GM12878 (cell line): ENCODE data around the gene GARRE1. TPM values are rescaled to one million over a fixed set of nuclear protein-coding genes. Genes with fewer than 3 reads are reported as not detected.

Experiments
- ATAC-seq: fragments of 200-7000 bp; cut with Tn5 transposase; 3 replicates; pipeline ENCODE4 v1.9.1; 2020; ENCODE audit warnings: mild to moderate bottlenecking, moderate library complexity
- BruUV-seq: library from RNA; stranded (reverse); fragments of 400-500 nt; replicated peaks from 2 replicates; lab custom pipeline; 2021; lab: Mats Ljungman, UMichigan
- CTCF ChIA-PET: fragments of 300-600 bp; sonication (Branson Sonifier 250); formaldehyde crosslinking; extraction: SDS; loops from one replicate; lab custom pipeline; 2021; ENCODE audit warnings: inconsistent platforms; lab: Yijun Ruan, JAX
- POLR2A ChIA-PET: fragments of 350-600 bp; formaldehyde crosslinking; extraction: SDS; loops from one replicate; lab custom pipeline; 2021; ENCODE audit warnings: inconsistent platforms; lab: Charles Lee
- RAD21 ChIA-PET: fragments of 300-600 bp; sonication (Branson Sonifier 250); formaldehyde crosslinking; loops from one replicate; lab custom pipeline; 2023; ENCODE audit warnings: antibody characterized with exemption; ENCODE audit not compliant: unreplicated experiment; lab: Charles Lee
- SMC1A ChIA-PET: fragments of 300-600 bp; sonication (Branson Sonifier 250); formaldehyde crosslinking; loops from one replicate; lab custom pipeline; 2023; ENCODE audit not compliant: unreplicated experiment, uncharacterized antibody; lab: Charles Lee
- DNase-seq: peaks from one replicate; pipeline ENCODE4 v3.0.0-alpha.2; 2011; ENCODE audit warnings: low read depth, low spot score
- FAIRE-seq: peaks from 3 replicates; lab custom pipeline; 2011; peaks lifted over from hg19 to GRCh38; lab: Jason Lieb, UNC
- H2AFZ ChIP-seq: 2 replicates; pipeline ENCODE4 v1.6.0; 2011; ENCODE audit warnings: low read depth, low read length, control low read depth; ENCODE audit not compliant: control insufficient read depth
- H3K27ac ChIP-seq: 2 replicates; pipeline ENCODE4 v1.5.1; 2011; ENCODE audit warnings: control low read depth; ENCODE audit not compliant: control insufficient read depth, insufficient read depth
- H3K27me3 ChIP-seq, 2 experiments: replicated peaks in 1 of 2; 2 replicates each; pipeline versions ENCODE4 v1.6.0 to v1.6.1; 2011; ENCODE audit warnings: low read length in 1 of 2; ENCODE audit not compliant: control insufficient read depth in 2 of 2, insufficient read depth in 2 of 2
- H3K36me3 ChIP-seq, 2 experiments: 2 replicates each; pipeline ENCODE4 v1.5.1; 2011; ENCODE audit warnings: low read length in 1 of 2; ENCODE audit not compliant: control insufficient read depth in 2 of 2, insufficient read depth in 2 of 2
- H3K4me1 ChIP-seq: 2 replicates; pipeline ENCODE4 v1.6.1; 2011; ENCODE audit warnings: mild to moderate bottlenecking, low read length, moderate library complexity, mixed read lengths; ENCODE audit not compliant: control insufficient read depth, insufficient read depth
- H3K4me2 ChIP-seq: 2 replicates; pipeline ENCODE4 v1.6.0; 2011; ENCODE audit warnings: control low read depth; ENCODE audit not compliant: control insufficient read depth, insufficient read depth
- H3K4me3 ChIP-seq: fragments of 200-600 bp; sonication (generic); 2 replicates; pipeline ENCODE4 v1.5.1; 2016
- H3K79me2 ChIP-seq: 2 replicates; pipeline ENCODE4 v1.6.0; 2011; ENCODE audit warnings: low read length; ENCODE audit not compliant: control insufficient read depth, insufficient read depth
- H3K9ac ChIP-seq: 2 replicates; pipeline ENCODE4 v1.8.0; 2011; ENCODE audit warnings: low read length, control low read depth, mixed read lengths; ENCODE audit not compliant: control insufficient read depth, insufficient read depth
- H3K9me3 ChIP-seq: replicated peaks from 3 replicates; pipeline ENCODE4 v1.5.1; 2011; ENCODE audit warnings: mild to moderate bottlenecking, low read length; ENCODE audit not compliant: control insufficient read depth, insufficient read depth
- H4K20me1 ChIP-seq: 2 replicates; pipeline ENCODE4 v1.6.0; 2011; ENCODE audit not compliant: control insufficient read depth, insufficient read depth
- ATF7 ChIP-seq: fragments of 450-650 bp; IDR thresholded peaks from 2 replicates; pipeline ENCODE4 v1.6.1; 2016; ENCODE audit warnings: low read depth, mild to moderate bottlenecking
- FOXK2 ChIP-seq: fragments of 450-650 bp; IDR thresholded peaks from 2 replicates; pipeline ENCODE4 v1.6.1; 2017; ENCODE audit warnings: mild to moderate bottlenecking, moderate library complexity
- GATAD2B ChIP-seq: fragments of 450-650 bp; conservative IDR thresholded peaks from 2 replicates; pipeline ENCODE4 v1.6.1; 2017; ENCODE audit warnings: low read depth, mild to moderate bottlenecking, moderate library complexity
- MEF2A ChIP-seq: IDR thresholded peaks from 2 replicates; pipeline ENCODE4 v1.6.1; 2011; ENCODE audit warnings: low read depth, mild to moderate bottlenecking, low read length, moderate library complexity; ENCODE audit not compliant: insufficient read depth
- MEF2B ChIP-seq: fragments of 450-650 bp; IDR thresholded peaks from 2 replicates; pipeline ENCODE4 v1.6.1; 2018; ENCODE audit warnings: mild to moderate bottlenecking, moderate library complexity; ENCODE audit not compliant: partially characterized antibody, poor library complexity, severe bottlenecking
- MTA3 ChIP-seq: IDR thresholded peaks from 2 replicates; pipeline ENCODE4 v1.6.1; 2012; ENCODE audit warnings: low read length, inconsistent platforms, borderline replicate concordance
- MYB ChIP-seq: fragments of 150-350 bp; IDR thresholded peaks from 2 replicates; pipeline ENCODE4 v1.6.1; 2014; ENCODE audit warnings: mild to moderate bottlenecking, low read depth, low read length, borderline replicate concordance
- MYC ChIP-seq: IDR thresholded peaks from 2 replicates; pipeline ENCODE4 v1.6.1; 2011; ENCODE audit warnings: mild to moderate bottlenecking, low read length, moderate library complexity, inconsistent platforms; ENCODE audit not compliant: insufficient read depth, insufficient replicate concordance, insufficient read length, severe bottlenecking
- NFIC ChIP-seq: IDR thresholded peaks from 2 replicates; pipeline ENCODE4 v1.6.1; 2012; ENCODE audit warnings: low read depth, mild to moderate bottlenecking, inconsistent platforms, low read length, moderate library complexity
- NFXL1 ChIP-seq: fragments of 450-650 bp; IDR thresholded peaks from 2 replicates; pipeline ENCODE4 v1.6.1; 2017; ENCODE audit warnings: antibody characterized with exemption, mild to moderate bottlenecking, borderline replicate concordance
- PML ChIP-seq: IDR thresholded peaks from 2 replicates; pipeline ENCODE4 v1.6.1; 2012; ENCODE audit warnings: low read length, inconsistent platforms
- RAD51 ChIP-seq: fragments of 450-650 bp; IDR thresholded peaks from 2 replicates; pipeline ENCODE4 v1.6.1; 2016; ENCODE audit warnings: moderate library complexity, mild to moderate bottlenecking, inconsistent platforms
- SMAD5 ChIP-seq: IDR thresholded peaks from 2 replicates; pipeline ENCODE4 v1.6.1; 2016; ENCODE audit warnings: antibody characterized with exemption, low read depth
- TARDBP ChIP-seq: IDR thresholded peaks from 2 replicates; pipeline ENCODE4 v1.6.1; 2016; ENCODE audit warnings: borderline replicate concordance
- ZBED1 ChIP-seq: IDR thresholded peaks from 2 replicates; pipeline ENCODE4 v1.6.1; 2016; ENCODE audit warnings: borderline replicate concordance
- WGBS: methylation state at CpG from one replicate; pipeline ENCODE4 v1.1.6; 2016; ENCODE audit warnings: low lambda C conversion rate; ENCODE audit not compliant: insufficient replicate concordance, insufficient coverage; ENCODE audit errors: missing lambda C conversion rate; 5-methylcytosine and 5-hydroxymethylcytosine counted together
- in situ Hi-C: fragments of 300-500 bp; cut with MboI; formaldehyde crosslinking; loops from 9 replicates; pipeline ENCODE4 v1.14.3; 2018; ENCODE audit warnings: mixed read lengths
- intact Hi-C: fragments of 100-400 bp; cut with micrococcal nuclease; formaldehyde crosslinking; loops from one replicate; pipeline ENCODE4 v1.14.2; 2022; ENCODE audit not compliant: unreplicated experiment
- polyA plus RNA-seq, 11 experiments: library from polyadenylated mRNA; depleted of rRNA in 4 of 11; unstranded in 6 of 11; stranded (reverse) in 5 of 11; fragments of >200 nt; fragmentation: Nextera tagmentation in 4 of 11; fragmentation: Illumina TruSeq in 1 of 11; extraction: Ambion mirVana in 4 of 11; extraction: Trizol in 1 of 11; gene quantifications; 1 replicate in 1 of 11; 2 replicates in 10 of 11; pipeline versions ENCODE4 v1.2.1 to v1.2.3, GENCODE V29; 2011 to 2016; ENCODE audit warnings: inconsistent platforms in 2 of 11, missing spikeins in 2 of 11, low read depth in 1 of 11
- total RNA-seq, 4 experiments: library from RNA; depleted of rRNA in 3 of 4; stranded (reverse); fragments of >200 nt in 3 of 4; fragmentation: Illumina TruSeq in 1 of 4; extraction: Trizol in 1 of 4; gene quantifications; 2 replicates each; pipeline versions ENCODE4 v1.2.1 to v1.2.3, GENCODE V29; 2013 to 2021
- TF ChIP-seq, protein P1 (sequence below): fragments of 450-650 bp; IDR thresholded peaks from 2 replicates; pipeline ENCODE4 v1.6.1; 2016; ENCODE audit warnings: mild to moderate bottlenecking
- TF ChIP-seq, protein P2 (sequence below): IDR thresholded peaks from 2 replicates; pipeline ENCODE4 v1.6.1; 2011; ENCODE audit warnings: mild to moderate bottlenecking, low read depth, low read length, moderate library complexity; ENCODE audit not compliant: insufficient replicate concordance

The GARRE1 gene
- total and polyA plus RNA-seq, 10 of the 15 experiments (the other 5 are each of a cell fraction or from before 2014, with no cell fraction given), result 1.1 to 9.4 (median 5.1) TPM

DNA sequence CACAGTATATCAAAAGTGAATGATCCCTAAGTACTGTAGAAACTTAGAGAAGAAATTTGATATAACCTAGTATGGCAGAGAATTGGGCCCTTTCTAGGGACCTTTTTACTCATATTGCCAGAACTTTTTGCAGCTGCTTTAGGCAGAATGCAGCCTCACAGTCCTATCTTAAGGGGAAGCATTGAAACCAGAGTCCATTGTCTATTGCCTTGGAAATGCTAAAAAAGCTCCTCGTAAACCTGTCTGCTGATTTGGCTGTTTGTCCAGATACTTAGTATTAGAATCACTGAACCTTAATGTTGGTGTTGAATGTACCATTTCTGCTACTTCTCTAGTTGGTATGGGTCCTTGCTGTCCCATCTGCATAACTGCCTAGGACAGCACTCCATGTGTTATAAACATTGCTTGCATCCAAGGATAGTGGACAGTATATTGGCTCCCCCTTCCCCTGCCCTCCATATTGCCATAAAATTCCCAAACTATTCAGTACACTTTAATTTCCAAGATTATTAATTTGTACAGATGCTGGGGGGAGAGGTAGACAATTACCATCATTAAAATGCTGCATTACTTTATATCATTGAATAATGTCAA is 46.0 kb upstream of the GARRE1 start (continued):
- TF ChIP-seq, protein P1, sequence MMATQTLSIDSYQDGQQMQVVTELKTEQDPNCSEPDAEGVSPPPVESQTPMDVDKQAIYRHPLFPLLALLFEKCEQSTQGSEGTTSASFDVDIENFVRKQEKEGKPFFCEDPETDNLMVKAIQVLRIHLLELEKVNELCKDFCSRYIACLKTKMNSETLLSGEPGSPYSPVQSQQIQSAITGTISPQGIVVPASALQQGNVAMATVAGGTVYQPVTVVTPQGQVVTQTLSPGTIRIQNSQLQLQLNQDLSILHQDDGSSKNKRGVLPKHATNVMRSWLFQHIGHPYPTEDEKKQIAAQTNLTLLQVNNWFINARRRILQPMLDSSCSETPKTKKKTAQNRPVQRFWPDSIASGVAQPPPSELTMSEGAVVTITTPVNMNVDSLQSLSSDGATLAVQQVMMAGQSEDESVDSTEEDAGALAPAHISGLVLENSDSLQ, result no peak
- TF ChIP-seq MTA3, result no peak
- no peak for TF ChIP-seq TARDBP
- TF ChIP-seq PML, result no peak
- TF ChIP-seq ATF7, result no peak
- TF ChIP-seq MYC, result no peak
- TF ChIP-seq GATAD2B, result no peak
- no peak for TF ChIP-seq RAD51

DNA sequence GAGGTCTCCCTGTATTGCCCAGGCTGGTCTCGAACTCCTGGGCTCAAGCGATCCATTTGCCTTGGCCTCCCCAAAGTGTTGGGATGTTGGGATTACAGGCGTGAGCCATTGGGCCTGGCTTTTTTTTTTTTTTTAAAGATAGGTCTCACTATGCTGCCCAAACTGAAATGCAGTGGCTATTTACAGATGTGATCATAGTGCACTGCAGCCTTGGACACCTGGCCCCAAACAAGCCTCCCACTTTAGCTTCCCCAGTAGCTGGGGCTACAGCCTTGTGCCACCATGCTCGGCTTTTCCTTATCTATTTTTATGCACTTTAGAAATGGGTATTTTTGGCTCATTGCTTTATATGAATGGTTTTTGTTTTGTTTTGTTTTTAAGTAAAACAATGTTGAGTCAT is 44.6 kb upstream of the GARRE1 start:
- POLR2A ChIA-PET, result interaction anchor here (1.3 kb wide), 1 partner anchor 9 kb away, joined by 5 read pairs; no protein-coding TSS in a partner anchor
- CTCF ChIA-PET, result interaction anchor here (0.9 to 1.5 kb wide), 7 partner anchors 8 to 127 kb away, joined by 3 to 6 read pairs (median 3); no protein-coding TSS in a partner anchor
- peaks cover 2 to 21% of the 10 kb centered on the region in 2 experiments for H3K36me3 ChIP-seq

More for the DNA sequence above, 44.6 kb upstream of the GARRE1 start:
- intact Hi-C loops (no loop called here), in situ Hi-C loops (no loop called here)
- H3K27ac ChIP-seq, result no peak overlapping the region
- no peak for TF ChIP-seq NFXL1
- no peak for TF ChIP-seq SMAD5
- peak; percentile 31 for TF ChIP-seq MEF2B
- no peak for TF ChIP-seq FOXK2
- TF ChIP-seq NFIC, result peak; percentile 22; the same call in 1 of the 2 replicates
- no peak for TF ChIP-seq MYB
- TF ChIP-seq MEF2A, result peak; percentile 61; the same call in 1 of the 2 replicates
- TF ChIP-seq, protein P2, sequence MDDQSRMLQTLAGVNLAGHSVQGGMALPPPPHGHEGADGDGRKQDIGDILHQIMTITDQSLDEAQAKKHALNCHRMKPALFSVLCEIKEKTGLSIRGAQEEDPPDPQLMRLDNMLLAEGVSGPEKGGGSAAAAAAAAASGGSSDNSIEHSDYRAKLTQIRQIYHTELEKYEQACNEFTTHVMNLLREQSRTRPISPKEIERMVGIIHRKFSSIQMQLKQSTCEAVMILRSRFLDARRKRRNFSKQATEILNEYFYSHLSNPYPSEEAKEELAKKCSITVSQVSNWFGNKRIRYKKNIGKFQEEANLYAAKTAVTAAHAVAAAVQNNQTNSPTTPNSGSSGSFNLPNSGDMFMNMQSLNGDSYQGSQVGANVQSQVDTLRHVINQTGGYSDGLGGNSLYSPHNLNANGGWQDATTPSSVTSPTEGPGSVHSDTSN, result no peak
- TF ChIP-seq ZBED1, result no peak
- no peak overlapping the region for H3K4me3 ChIP-seq
- FAIRE-seq (no peak), DNase-seq (no peak), ATAC-seq (no peak)
- H3K27me3 ChIP-seq, result no peaks in the 10 kb centered on the region
- no peaks in the 10 kb centered on the region; the same call in 1 of the 2 replicates for H3K79me2 ChIP-seq
- WGBS, result 71% methylated on average over 4 of the region's 4 CpGs
- BruUV-seq, result no TSS peak
- ChIA-PET SMC1A (interaction anchor here (0.7 to 1.2 kb wide), 4 partner anchors 11 to 27 kb away, joined by 3 read pairs; no protein-coding TSS in a partner anchor), RAD21 (interaction anchor here (0.7 to 1.0 kb wide), 3 partner anchors 10 to 143 kb away, joined by 3 to 4 read pairs (median 3); no protein-coding TSS in a partner anchor)
- H3K4me1 ChIP-seq, result no peaks in the 10 kb centered on the region
- H3K9me3 ChIP-seq, result no peaks in the 10 kb centered on the region
- no peaks in the 10 kb centered on the region for H4K20me1 ChIP-seq
- no peak overlapping the region for H3K9ac ChIP-seq
- H2AFZ ChIP-seq, result no peak overlapping the region
- no peak overlapping the region for H3K4me2 ChIP-seq
